ENCODE measurements around the gene TRIM17.

The TRIM17 gene

DNA sequence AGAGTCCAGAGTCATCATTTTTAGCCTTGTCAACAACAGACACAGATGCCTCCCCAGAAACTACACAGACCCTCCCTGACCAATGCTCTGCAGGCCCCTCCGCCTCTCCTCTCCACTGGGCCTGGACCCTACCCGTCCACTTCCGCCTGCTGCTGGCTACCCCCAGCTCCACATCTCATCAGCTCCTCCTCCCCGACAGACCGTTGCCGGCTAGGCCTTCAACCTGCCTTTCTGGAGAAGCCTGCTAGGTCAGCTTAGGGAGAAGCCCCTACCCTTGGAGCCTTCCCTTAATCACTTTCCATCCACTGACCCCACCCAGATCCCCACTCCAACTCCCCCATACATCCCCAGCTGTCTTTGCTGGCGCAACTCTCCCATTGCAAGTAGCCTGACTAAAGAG lies 1.4 kb downstream of the TRIM17 start:
- peaks cover 25% of the 10 kb centered on the region for H3K4me1 ChIP-seq (ENCODE audit: control insufficient read depth, insufficient read depth, low read depth, low read length)
- no peak overlapping the region for H2BK12ac ChIP-seq (ENCODE audit: low read length in 2 of 2)
- peaks cover 12 to 35% of the 10 kb centered on the region in 2 experiments for H3K36me3 ChIP-seq (ENCODE audit: control insufficient read depth in 1 of 2, insufficient read depth in 2 of 2, low read depth in 1 of 2, low read length in 2 of 2)
- no peak overlapping the region for H2BK15ac ChIP-seq (ENCODE audit: low read depth, poor library complexity, severe bottlenecking)
- H3K18ac ChIP-seq (ENCODE audit: low read depth in 1 of 2, low read length in 2 of 2): no peak overlapping the region
- 83% methylated on average over 7 of the region's 7 CpGs for WGBS
- H3K9me3 ChIP-seq (ENCODE audit: control insufficient read depth, low read length): no peaks in the 10 kb centered on the region
- no peak overlapping the region for H3K4me2 ChIP-seq (ENCODE audit: low read length, poor library complexity, severe bottlenecking)
- H2AFZ ChIP-seq (ENCODE audit: low read depth, low read length): no peak overlapping the region
- H3K4me3 ChIP-seq (ENCODE audit: insufficient read depth in 1 of 2, low read depth in 1 of 2, low read length in 2 of 2): no peak overlapping the region
- no peak overlapping the region for H4K8ac ChIP-seq (ENCODE audit: low read length)
- H3K23ac ChIP-seq (ENCODE audit: low read length in 2 of 2): no peak overlapping the region
- DNase-seq: no peak
- no peak overlapping the region for H3K27ac ChIP-seq (ENCODE audit: low read length, poor library complexity, severe bottlenecking)
- no peak overlapping the region for H4K91ac ChIP-seq (ENCODE audit: low read length)
- H3K4ac ChIP-seq (ENCODE audit: low read depth in 1 of 2, low read length in 2 of 2): no peak overlapping the region
- H3K79me1 ChIP-seq (replicated peaks; ENCODE audit: low read length, poor library complexity, severe bottlenecking): peaks cover 3% of the 10 kb centered on the region
- H2BK120ac ChIP-seq (ENCODE audit: low read depth, low read length): no peak overlapping the region
- H2AK5ac ChIP-seq (ENCODE audit: low read length, severe bottlenecking): no peak overlapping the region
- H2BK5ac ChIP-seq (ENCODE audit: low read depth, low read length, poor library complexity, severe bottlenecking): no peak overlapping the region
- no peak overlapping the region for H3K14ac ChIP-seq (ENCODE audit: low read length in 2 of 2)
- H3K27me3 ChIP-seq (ENCODE audit: control insufficient read depth in 1 of 2, insufficient read depth in 1 of 2, low read length in 2 of 2): peaks cover 29 to 42% of the 10 kb centered on the region in 2 experiments
- H3K9ac ChIP-seq (ENCODE audit: low read length): no peak overlapping the region

DNA sequence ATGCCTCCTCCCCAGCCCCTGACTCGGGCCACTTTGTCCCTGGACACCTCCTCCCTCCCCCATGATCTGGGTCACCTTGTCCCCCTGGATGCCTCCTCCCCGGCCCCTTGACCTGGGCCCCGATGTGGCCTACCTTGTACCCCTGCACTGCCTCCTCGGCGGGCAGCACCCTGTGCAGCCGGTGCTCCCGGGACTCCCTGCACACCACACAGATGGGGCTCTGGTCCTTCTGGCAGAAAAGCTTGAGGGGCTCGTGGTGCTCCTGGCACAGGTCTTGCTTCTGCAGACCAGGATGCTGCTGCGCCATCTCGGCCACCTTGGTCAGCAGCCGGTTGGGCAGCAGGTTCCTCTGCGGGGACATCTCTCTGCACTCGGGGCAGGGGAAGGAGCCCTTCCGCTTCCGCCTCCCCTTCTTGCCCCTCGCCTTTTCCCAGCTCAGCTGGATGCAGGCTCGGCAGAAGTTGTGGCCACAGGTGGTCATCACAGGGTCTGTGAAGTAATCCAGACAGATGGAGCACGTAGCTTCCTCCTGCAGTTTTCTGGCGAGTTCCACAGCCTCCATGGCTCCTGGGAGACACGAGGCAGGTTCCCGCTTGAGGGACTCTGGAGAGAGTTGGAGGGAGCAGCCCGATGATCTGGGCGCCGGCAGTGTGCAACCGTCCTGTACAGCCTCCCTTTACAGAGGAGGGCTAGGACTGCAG lies 2.0 kb downstream of the TRIM17 start:
- DNase-seq: no peak

DNA sequence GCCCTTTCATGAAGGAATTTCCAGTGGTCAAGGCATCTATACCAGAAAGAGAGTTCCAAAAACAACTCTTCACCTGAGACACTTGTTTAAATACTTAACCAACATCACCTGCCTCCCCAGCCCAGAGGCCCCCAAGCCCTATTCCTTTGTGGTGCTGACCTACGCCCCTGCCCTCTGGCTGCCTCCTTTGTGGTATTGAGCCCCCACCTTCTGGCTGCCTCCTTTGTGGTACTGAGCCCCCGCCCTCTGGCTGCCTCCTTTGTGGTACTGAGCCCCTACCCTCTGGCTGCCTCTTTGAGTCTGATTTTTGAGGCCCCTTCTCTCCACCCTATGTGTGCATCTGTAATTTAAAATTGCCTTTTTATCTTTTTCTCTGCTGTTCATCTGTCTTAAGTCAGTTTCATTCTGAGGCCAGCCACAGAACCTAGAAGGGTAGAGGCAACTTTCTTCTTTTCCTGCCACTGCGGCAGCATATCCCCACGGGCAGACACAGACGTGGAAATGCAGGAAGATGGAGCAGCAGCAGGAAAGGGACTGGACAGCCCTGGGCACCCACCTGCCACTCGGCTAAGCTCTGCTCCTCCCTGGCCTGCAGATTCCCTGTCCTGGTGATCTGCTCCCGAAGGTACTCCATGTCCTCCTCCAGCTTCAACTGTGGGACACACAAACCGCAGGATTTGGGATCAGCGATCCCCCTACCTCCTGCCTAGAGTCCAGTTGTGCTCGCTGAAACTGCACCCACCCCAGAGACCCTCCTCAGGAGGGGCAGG lies 3.2 kb downstream of the TRIM17 start:
- WGBS: 96% methylated on average over 10 of the region's 10 CpGs
- no peak overlapping the region for H2BK15ac ChIP-seq (ENCODE audit: low read depth, poor library complexity, severe bottlenecking)
- H3K4me2 ChIP-seq (ENCODE audit: low read length, poor library complexity, severe bottlenecking): no peak overlapping the region
- H2AFZ ChIP-seq (ENCODE audit: low read depth, low read length): no peak overlapping the region
- no peak overlapping the region for H2BK120ac ChIP-seq (ENCODE audit: low read depth, low read length)
- H3K27me3 ChIP-seq (ENCODE audit: control insufficient read depth in 1 of 2, insufficient read depth in 1 of 2, low read length in 2 of 2): peaks cover 29 to 42% of the 10 kb centered on the region in 2 experiments
- H3K9me3 ChIP-seq (ENCODE audit: control insufficient read depth, low read length): no peaks in the 10 kb centered on the region
- H4K8ac ChIP-seq (ENCODE audit: low read length): no peak overlapping the region
- H3K27ac ChIP-seq (ENCODE audit: low read length, poor library complexity, severe bottlenecking): no peak overlapping the region
- no peak overlapping the region for H3K4me3 ChIP-seq (ENCODE audit: insufficient read depth in 1 of 2, low read depth in 1 of 2, low read length in 2 of 2)
- H4K91ac ChIP-seq (ENCODE audit: low read length): no peak overlapping the region
- no peak overlapping the region for H2BK5ac ChIP-seq (ENCODE audit: low read depth, low read length, poor library complexity, severe bottlenecking)
- no peak overlapping the region for H3K14ac ChIP-seq (ENCODE audit: low read length in 2 of 2)
- no peak for DNase-seq
- H3K36me3 ChIP-seq (ENCODE audit: control insufficient read depth in 1 of 2, insufficient read depth in 2 of 2, low read depth in 1 of 2, low read length in 2 of 2): peaks cover 14 to 45% of the 10 kb centered on the region in 2 experiments
- no peak overlapping the region for H3K4ac ChIP-seq (ENCODE audit: low read depth in 1 of 2, low read length in 2 of 2)
- H3K18ac ChIP-seq (ENCODE audit: low read depth in 1 of 2, low read length in 2 of 2): no peak overlapping the region
- H3K4me1 ChIP-seq (ENCODE audit: control insufficient read depth, insufficient read depth, low read depth, low read length): peaks cover 34% of the 10 kb centered on the region
- H3K9ac ChIP-seq (ENCODE audit: low read length): no peak overlapping the region
- H2BK12ac ChIP-seq (ENCODE audit: low read length in 2 of 2): no peak overlapping the region
- H3K79me1 ChIP-seq (replicated peaks; ENCODE audit: low read length, poor library complexity, severe bottlenecking): peaks cover 12% of the 10 kb centered on the region
- H2AK5ac ChIP-seq (ENCODE audit: low read length, severe bottlenecking): no peak overlapping the region
- H3K23ac ChIP-seq (ENCODE audit: low read length in 2 of 2): no peak overlapping the region

More for the DNA sequence above, 2.0 kb downstream of the TRIM17 start:
- WGBS: 91% methylated on average over 25 of the region's 25 CpGs
- no peak overlapping the region for H2BK5ac ChIP-seq (ENCODE audit: low read depth, low read length, poor library complexity, severe bottlenecking)
- H2BK120ac ChIP-seq (ENCODE audit: low read depth, low read length): no peak overlapping the region
- no peak overlapping the region for H3K27ac ChIP-seq (ENCODE audit: low read length, poor library complexity, severe bottlenecking)
- no peak overlapping the region for H2AFZ ChIP-seq (ENCODE audit: low read depth, low read length)
- peaks cover 14 to 38% of the 10 kb centered on the region in 2 experiments for H3K36me3 ChIP-seq (ENCODE audit: control insufficient read depth in 1 of 2, insufficient read depth in 2 of 2, low read depth in 1 of 2, low read length in 2 of 2)
- no peak overlapping the region for H3K4ac ChIP-seq (ENCODE audit: low read depth in 1 of 2, low read length in 2 of 2)
- H3K23ac ChIP-seq (ENCODE audit: low read length in 2 of 2): no peak overlapping the region
- H3K4me2 ChIP-seq (ENCODE audit: low read length, poor library complexity, severe bottlenecking): no peak overlapping the region
- H3K14ac ChIP-seq (ENCODE audit: low read length in 2 of 2): no peak overlapping the region
- H4K91ac ChIP-seq (ENCODE audit: low read length): no peak overlapping the region
- no peak overlapping the region for H3K9ac ChIP-seq (ENCODE audit: low read length)
- no peak overlapping the region for H2BK15ac ChIP-seq (ENCODE audit: low read depth, poor library complexity, severe bottlenecking)
- no peak overlapping the region for H2BK12ac ChIP-seq (ENCODE audit: low read length in 2 of 2)
- no peak overlapping the region for H3K4me3 ChIP-seq (ENCODE audit: insufficient read depth in 1 of 2, low read depth in 1 of 2, low read length in 2 of 2)
- peaks cover 4% of the 10 kb centered on the region for H3K79me1 ChIP-seq (replicated peaks; ENCODE audit: low read length, poor library complexity, severe bottlenecking)
- H4K8ac ChIP-seq (ENCODE audit: low read length): peak overlapping the region; percentile 27
- H2AK5ac ChIP-seq (ENCODE audit: low read length, severe bottlenecking): no peak overlapping the region
- H3K4me1 ChIP-seq (ENCODE audit: control insufficient read depth, insufficient read depth, low read depth, low read length): peaks cover 26% of the 10 kb centered on the region
- H3K27me3 ChIP-seq (ENCODE audit: control insufficient read depth in 1 of 2, insufficient read depth in 1 of 2, low read length in 2 of 2): peaks cover 29 to 42% of the 10 kb centered on the region in 2 experiments
- H3K18ac ChIP-seq (ENCODE audit: low read depth in 1 of 2, low read length in 2 of 2): no peak overlapping the region
- H3K9me3 ChIP-seq (ENCODE audit: control insufficient read depth, low read length): no peaks in the 10 kb centered on the region

All from mesenchymal stem cell (in vitro differentiated cells and primary cell).